GM19351 (cell line): ENCODE data around the gene CTNND2.

Experiments used
- ATAC-seq: cut with Tn5 transposase; IDR thresholded peaks from one replicate; pipeline ENCODE4 v1.9.1; 2021; ENCODE audit warnings: mild to moderate bottlenecking, moderate library complexity; ENCODE audit not compliant: unreplicated experiment

CTNND2 gene

DNA sequence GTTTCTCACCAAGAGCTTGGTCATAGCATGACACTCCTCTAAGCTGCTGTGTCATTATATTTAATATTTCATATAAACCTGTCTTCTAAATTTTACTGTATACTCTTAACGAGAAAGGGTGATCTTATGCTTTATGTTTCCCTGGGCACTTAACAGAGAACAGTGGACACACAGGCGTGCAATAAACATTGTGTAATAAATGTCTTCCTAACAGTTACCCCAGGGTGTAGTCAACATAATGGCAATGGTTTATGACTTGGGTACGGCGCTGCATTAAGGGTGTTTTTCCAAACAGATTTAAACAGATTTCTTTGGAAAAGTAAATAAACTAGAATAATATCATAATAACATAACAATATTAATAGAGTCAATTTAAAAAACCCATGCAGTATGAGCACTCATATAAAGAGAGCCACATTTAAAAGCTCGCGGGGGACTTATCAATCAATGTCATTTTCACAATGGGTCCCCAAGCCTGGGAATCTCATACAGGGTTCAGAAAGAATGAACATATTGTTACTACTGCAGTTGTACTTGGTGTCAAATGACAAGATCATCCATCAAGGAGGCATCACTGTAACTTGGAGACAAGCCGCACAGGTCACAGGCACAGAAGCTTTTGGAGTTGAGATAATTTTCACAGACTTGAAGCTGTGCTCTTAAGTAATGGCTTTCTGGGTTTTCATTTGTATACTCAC lies 376.4 kb downstream of the CTNND2 start:
- no peak for ATAC-seq

DNA sequence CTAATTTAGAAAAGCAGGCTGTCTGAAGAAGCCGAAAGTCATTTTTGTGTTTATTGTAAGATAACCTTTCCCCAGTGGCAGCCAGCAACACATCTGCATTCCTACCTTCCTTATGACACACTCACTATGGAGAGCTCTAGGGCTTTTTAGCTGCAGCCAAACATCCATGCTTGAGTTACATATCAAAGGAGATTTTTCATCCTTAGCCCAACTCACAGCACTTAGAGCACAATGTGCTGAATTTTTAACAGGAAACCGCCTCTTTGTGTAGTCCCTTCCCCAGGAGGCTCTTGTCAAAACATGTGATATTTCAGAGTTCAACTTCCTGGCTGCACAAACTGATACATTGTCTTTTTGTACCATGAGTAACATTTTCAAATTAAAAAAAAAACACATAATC lies 379.2 kb downstream of the CTNND2 start:
- no peak for ATAC-seq

DNA sequence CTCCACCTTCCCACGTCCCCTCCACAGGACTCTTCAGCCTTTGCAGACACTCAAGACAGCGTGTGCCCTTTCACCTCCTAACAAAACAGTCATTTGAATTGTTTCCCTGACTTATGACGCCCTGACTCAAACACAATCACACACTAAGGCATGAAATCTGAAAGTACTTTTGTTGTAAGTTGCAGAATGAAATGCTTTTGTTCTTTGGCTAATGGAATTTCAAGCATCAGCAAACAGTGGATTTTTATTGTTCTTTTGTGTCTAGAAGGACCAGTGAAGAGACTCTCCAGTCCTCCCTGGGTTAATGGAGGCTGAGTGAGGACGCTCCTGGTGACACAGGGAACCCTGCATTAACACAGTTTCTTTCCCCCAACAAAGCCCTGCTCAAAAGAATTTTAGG lies 380.1 kb downstream of the CTNND2 start:
- ATAC-seq = no peak

DNA sequence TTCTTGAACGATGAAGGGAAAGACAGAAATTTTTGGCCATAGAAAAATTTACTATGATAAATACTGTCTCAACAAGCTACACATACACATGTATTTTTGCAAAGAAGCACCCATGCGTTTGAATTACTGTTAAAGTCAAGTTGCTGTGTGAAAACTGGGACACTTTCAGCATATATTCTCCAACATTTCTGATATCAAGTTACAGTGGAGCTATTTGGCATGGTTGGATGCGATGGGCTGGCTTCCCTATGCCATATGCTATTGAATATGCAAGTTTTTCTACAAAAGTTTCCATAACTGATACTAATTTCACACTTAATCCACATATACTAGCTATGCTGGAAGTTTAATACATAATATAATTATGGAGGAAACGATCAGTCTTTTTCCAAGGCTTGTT lies 381.4 kb downstream of the CTNND2 start:
- ATAC-seq = no peak

DNA sequence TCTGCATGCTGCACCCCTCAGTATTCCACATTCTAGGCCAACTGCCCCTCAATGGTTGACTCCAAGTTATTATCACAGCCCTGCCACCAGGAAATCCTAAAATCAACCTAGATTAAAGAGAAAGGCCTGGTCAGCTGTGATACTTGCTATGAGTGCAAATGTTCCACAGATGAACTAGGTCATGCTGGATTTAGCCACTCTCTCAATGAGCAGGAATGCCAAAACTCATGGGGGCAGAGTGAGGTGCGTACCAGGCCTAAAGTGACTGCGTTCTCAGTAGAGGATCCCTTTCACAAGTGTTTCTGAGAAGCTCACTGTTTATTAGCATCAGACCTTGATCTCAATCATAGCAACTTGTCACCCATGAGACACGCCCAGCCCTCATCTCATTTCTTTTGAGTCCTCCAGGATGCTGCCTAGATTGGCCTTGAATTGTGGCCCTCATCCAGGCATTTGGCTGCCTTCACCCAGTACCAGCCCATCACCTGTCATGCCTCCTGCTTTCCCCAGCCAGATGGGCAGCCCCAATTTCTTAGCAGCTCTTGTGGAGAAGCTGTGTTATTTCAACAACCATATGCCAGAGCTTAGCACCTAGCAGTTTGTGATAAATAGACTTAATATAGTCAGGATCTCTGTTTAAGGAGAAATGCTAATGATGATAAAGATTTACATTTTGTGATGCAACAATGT lies 383.9 kb downstream of the CTNND2 start:
- no peak for ATAC-seq

DNA sequence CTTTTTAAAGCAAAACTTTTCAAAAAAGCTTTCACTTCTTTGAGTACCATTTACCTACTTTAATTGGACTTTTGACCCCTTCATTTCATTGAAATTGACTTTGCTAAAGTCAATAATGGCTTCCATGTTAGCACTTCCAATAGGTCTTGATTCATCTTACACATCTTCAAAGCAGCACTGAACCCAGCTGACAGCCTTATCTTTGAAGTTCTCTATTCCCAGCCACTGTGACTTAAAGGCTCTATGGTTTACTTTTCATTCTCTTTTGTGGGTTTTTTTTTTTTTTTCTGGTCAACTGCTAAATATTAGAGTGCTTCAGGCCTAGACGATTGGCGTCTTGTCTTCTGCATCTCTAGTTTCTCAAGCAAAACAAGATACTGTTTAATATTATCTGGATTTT lies 385.0 kb downstream of the CTNND2 start:
- no peak for ATAC-seq

DNA sequence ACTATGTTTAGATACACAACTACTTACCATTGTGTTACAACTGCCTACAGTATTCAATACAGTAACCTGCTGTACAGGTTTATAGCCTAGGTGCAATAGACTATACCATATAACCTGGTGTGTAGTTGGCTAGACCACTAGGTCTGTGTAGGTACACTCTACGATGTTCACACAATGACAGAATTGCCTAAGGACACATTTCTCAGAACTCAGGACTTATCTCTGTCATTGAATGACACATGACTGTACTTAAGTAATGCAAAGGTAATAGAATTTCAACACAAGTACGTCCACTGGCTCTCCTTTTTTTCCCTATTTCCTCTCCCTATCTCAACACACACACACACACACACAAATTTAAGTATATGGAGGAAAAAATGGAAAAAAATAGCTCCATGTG lies 385.6 kb downstream of the CTNND2 start:
- no peak for ATAC-seq

DNA sequence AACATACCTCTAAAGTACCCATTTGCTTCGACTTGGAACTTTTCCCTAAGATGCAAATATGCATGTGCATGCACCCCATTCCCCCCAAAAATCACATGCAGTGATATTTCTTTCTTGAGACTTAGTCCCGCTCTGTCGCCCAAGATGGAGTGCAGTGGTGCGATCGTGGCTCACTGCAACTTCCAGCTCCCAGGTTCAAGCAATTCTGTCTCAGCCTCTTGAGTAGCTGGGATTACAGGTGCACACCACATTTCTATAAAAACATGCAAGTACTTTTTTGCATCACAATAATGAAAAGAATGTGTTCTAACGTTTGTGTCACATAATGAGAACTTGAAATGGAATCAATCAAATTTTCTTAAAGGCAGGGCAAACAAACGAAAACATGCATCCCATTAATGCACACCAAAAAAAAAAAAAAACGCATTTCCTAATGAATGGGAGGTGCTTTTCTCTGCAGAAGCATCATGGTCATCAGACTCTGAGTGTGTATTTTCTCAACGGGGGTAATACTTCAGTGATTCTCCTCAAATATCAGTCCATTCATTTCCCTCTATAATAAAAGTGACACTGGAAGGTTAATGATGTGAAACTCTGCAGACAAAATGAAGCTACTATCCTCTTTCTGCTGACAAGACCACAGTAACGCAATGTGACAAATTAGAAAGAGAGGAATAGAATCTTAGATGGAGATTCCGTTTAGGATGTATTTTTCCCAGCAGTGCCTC lies 389.4 kb downstream of the CTNND2 start:
- ATAC-seq = no peak

DNA sequence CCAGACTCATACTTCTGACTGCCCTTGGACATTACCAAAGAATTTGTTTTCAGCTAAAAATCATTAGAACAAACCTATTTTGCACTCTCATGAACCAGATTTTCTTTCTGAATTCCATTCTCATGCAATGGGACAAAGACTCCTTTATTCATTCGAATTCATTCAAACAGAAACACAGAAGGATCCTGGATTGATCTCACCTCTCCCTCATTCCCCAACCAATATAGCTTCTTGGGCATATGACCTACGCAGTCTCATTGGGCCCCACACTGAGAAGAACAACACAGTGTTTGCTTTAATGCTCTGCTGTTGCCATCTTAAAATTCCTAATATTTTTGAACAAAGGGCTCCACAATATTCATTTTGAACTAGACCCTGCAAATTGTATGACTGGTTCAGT lies 392.4 kb downstream of the CTNND2 start:
- ATAC-seq = no peak

DNA sequence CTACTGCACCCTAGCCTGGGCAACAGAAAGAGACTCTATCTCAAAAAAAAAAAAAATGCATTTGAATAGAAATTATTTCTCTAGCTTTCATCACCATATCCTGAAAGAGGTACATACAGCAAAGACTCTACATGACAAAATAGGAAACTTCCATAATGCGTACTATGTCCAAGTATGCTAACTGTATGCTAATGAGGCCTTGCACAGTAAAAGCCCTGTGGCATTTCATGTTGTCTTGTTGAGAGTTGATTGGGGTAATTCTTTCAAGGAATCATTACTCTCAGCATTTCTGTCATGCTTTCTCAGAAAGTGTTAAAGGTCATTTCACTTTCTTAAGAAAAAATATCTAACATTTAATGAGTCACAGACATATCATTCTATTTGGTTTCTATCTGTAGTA lies 393.4 kb downstream of the CTNND2 start:
- no peak for ATAC-seq

DNA sequence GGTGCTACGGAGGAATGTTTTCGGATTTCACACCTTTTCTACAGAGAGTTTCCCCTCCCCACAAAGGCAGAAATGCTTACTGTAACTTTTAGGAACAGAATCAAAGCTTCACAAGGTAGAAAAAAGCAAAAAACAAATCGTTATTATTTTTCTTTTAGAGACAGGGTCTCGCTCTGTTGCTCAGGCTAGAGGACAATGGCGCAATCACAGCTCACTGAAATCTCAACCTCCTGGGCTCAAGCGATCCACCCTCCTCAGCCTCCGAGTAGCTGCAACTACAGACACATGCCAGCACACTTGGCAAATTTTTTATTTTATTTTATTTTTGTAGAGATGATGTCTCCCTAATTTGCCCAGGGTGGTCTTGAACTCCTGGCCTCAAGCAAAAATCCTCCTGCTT lies 394.5 kb downstream of the CTNND2 start:
- ATAC-seq = no peak

DNA sequence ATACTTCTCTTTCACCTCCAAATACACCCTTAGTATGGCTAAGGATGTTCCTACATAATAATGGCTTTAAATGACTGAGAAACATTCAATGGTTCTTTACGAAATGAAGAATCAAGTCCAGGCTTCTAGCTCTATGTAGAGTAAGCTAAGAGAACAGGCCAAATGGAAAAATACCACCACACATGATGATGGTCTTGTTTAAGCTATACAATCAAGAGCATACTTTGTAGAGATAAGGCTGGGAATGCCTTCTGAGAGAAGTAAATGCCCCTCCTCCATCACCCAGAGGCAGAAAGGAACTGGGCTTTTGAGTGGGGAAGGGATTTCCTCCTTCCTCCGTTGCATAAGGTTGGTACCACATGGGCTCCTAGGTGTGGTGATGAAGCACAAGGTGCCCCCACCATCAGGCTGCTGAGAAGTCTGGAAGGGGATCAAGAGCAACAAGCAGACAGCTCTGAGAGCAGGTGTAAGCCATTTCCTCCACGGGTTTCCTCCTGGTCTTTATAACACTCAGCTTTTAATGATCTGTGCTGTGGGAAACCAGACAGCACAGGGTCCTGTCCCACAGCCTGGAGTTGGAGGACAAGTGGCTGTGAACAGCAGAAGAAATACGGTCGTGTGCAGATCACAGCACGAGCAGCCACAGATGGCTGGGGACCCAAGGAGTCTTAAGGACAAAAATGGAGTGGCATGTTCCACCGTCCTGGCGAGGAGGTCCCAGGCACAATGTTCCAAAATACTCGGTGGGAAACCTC lies 396.9 kb downstream of the CTNND2 start:
- no peak for ATAC-seq

DNA sequence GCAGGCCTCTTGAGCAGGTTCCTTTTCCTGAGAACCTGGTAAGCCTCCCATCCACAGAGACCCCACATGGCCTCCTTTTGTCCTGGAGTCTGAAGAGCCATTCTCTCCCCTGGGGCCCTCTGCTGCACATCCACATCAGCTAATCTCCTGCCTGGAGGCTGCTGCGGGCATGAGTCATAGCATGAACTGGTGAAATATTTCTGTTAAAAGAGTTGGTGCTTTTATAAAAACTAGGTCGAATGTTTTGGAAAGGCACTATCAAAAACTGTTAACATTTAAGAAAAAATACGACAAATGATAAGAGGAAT lies 399.4 kb downstream of the CTNND2 start:
- no peak for ATAC-seq

DNA sequence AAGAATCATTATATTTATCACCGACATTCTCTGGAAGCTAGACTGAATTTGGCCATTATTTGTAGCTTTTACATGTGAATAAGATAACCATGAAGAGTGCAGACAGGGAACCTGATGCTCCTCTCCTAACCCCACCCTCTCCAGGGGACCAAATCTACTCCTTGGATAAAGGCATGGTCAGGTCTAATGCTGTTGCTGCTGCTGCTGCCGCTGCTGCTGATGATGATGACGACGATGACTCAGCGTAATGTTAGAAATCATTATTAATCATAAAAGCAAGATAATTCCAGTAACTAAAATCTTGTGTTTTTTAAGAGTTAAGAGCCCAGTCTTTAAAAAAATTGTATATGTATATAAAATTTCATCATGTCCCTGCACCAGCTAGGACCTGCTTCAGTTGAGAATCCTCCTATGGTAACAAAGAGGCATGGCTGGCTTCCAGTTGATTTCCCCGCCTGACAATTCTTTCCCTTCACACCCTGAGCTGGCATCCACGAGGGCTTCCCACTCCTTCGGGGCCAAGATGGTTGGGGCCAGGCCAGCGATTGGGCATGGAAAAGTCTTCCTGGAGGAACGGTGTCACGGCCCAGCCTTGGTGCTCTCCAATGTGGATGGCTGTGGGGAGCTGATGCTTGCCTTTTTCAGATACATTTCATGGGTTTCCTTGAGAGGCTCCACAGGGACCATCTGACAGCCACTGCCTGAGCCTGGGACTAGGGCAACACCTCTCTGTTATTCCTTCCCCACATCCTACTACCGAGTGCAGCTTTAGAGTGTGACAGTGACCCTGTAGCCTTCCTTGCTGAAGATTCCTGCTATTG lies 400.0 kb downstream of the CTNND2 start:
- no peak for ATAC-seq

DNA sequence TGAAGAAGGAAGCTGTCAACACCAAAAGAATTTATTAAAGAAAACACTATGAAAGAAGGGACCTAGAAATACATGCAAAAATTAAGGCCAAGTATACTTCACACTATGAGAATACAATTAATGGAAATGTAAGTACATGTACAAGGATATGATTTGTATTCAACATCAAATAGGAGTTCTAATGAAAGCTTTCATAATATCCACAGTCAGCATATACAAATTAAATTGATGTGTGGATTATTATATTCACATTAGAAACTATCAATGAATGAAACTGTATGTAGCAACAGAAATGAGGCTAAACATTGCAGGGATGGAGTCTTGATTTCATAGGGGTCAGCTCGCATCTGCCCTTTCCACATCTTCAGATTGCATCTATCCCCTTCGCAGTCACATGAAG lies 401.5 kb downstream of the CTNND2 start:
- ATAC-seq = no peak

DNA sequence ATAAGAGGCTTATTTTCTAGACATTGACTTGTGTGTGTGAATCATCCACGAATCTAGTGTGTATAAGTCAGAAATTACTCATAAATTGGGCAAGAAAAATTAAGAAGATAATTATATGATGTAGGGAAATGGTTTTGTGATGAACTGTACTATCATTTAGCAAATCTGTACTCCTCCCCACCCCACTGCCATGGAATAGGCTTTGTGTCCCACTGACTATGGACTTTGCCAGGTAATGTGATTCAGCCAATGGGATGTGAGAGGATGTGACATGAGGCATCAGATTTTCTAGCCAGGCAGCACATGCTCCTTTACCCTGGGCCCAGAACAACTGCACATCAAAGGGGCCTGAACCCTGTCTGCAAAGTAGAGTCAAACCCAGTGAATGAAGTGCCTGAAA lies 406.6 kb downstream of the CTNND2 start:
- no peak for ATAC-seq

DNA sequence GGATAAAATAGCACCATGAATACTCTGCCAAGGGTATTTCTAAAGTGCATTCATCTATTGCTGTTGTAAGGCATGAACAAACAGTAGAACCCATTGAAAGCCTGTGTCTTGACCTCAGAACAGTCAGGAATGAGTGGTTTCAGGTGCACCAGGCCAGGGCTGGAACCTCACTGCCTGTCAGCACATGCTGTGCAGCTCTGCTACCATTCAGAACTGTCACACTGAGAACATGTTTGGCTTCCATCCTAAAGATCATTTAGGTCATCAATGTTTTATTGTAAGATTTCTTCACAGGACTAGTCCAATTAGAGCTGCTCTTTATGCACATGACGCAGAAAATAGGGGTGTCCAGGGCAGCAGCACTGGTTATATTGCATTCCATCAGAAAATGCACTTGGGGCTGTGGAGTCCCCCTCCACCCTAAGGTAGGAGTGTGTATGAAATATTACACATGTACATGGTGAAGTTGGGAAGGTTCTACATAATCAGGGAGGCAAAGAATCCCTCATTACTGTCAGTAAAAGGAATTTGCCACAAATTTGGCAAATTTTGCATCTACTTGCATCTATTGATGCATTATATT lies 408.0 kb downstream of the CTNND2 start:
- ATAC-seq = no peak

DNA sequence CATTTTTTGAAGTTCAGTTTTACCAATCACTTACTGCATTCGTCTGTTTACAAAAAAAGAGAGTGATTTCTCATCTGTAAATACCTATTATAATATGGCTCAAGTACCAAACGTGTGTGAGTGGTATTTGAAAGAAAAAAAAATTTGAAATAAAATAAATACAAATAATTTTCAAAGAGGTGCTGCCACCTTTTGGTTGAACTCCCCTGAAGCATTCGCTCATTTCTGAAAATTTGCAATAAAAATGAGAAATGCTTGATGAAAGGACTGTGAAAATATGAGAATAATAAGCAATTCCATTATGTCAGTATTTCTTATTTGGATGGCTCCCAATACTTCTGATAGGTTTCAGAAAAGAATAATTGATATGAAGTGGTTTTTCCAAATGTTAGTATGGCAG lies 409.9 kb downstream of the CTNND2 start:
- ATAC-seq = no peak

DNA sequence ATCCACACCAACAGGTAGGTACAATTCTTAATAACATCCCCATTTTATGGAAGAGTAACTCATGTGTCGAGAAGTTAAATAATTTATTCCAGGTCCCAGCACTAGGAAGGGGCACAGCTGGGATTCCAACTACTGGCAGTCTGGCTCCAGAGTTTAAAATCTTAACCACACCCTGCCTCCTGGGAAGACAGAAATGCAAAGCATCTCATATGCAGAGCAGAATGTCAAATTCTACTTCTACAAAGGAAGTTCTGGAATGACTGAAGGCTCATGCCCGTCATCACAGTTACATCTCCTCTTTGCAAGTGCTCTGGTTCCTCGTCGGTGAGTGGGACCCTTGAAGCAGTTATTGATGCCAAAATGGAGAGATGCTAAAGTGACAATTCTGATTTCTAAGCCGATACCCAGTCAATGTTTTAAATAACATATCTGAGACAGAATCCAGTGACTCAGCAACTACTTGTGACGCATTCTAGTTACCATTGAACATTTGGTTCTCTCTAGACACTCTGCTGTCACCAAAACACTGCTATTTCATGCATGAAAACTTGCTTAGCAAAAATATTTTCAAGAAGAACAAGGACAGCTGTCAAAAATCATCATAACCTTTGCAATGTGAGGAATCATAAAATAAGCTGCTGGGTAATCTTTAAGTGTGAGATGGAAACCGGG lies 412.7 kb downstream of the CTNND2 start:
- no peak for ATAC-seq

DNA sequence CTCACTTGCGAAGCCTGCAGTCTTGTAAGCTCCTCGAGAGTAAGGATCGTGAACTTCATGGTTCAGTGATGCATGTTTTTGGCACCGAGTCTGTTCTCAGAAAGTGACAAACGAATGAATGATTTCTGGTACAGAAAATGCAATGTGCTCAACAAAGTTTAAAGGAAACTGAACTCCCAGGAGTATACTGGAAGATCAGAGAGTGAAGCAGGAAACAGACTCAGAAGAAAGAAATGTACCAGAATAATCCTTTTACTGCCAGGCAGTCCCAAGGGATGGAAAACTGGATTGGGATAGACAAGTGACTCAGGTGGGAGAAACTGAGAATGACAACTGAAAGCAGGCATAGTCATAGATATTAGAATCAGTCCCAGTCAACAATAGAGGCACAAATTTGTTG lies 420.6 kb downstream of the CTNND2 start:
- no peak for ATAC-seq
